AG08396 (cell line): ENCODE data around the gene SLC38A2.
A peak's percentile ranks its signal among the peaks of the same experiment; 100 is the strongest.

ENCODE experiments used
- DNase-seq: peaks from one replicate; pipeline ENCODE4 v3.0.0; 2012; ENCODE audit warnings: low spot score, mixed read lengths

SLC38A2 gene

DNA sequence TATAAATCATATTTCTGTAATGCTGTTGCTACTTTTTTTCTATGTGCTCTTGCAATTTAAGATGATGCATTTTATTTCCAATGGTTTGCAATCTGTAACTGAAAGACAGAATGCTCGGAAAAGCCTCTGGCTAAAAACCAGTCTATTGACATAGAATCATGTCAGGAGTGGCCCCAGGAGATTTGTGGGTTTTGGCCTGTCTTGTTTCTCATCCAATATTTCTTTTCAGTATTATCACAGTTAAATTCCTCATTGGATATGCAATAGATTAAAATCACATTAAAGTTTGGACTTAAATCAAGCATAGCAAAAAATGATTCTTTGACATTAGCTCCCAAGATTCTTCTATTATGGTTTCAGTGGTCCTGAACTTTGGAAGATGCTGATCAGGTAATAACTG, 19.1 kb upstream of the SLC38A2 start:
- DNase-seq, result no peak

GRCh38 chr12:46390881-46391280, 18.3 kb upstream of the SLC38A2 start:
- no peak for DNase-seq

DNA sequence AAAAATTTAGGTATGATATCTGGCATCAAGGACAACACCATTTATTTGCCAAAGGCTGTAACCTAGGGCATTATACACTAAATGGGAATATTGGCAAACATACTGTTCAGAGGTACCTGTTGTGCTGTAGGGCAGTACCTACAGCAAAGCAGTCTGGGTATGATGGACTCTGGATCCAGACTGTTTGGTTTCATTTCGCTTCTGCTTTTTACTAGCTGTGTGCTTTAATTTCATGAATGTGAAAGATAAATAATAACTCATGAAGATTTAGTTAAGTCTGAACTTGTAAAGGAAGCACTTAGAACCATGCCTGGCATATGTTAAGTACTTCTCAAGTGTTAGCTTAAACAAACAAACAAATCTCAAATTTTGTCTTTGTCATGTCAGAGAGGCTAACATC, 17.7 kb upstream of the SLC38A2 start:
- no peak for DNase-seq

DNA sequence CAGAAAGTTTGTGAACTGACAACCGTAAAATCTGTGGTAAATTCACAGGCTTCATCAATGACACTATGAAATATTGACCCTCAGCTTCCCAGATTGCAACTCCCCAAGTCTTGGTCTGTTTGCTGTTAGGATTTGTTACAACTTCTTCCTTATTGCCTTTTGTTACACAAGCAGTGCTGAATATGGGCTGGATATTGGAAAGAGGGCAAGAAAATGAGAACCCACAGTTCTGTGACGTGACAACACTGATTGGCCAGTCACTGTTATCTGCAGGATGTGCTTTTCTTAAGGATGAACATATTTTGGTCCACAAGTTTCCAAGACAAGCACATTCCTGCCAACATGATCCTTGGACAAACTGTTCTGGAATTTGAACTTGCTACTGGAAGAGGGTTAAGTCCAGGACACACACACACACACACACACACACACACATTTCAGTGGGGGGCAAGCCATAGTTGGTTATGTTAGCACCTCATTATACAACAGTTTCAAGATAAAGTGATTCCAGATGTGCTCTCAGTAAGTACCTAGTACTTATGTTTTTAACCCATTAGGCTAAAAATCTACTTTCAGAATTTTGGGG, 16.6 kb upstream of the SLC38A2 start:
- no peak for DNase-seq

DNA sequence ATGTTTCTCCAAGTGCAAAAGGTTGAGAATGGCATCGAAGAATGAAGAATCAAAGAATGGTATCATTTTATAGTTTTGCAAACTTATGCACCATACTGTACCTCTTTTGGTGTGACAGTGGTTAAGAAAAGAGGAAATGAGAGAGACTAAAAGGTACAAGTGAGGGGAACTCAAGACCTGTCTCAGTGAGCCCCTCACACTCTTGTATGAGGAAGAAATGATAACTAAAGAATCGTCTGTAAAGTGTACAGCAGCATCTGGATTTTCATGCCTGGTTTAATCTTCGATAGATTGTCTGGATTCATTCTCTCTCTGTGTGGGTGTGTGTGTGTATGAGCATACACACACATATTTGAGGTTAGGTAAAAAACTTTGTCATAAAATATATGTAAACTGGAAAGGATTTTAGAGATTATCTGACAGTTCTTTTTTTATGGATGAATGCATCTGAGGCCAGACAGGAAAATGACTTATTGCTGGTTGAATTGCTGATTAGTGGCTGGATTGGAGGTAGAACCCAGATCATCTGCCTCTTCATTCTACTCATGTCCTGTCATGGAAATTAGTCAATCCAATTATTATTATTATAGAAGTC, 16.0 kb upstream of the SLC38A2 start:
- no peak for DNase-seq

DNA sequence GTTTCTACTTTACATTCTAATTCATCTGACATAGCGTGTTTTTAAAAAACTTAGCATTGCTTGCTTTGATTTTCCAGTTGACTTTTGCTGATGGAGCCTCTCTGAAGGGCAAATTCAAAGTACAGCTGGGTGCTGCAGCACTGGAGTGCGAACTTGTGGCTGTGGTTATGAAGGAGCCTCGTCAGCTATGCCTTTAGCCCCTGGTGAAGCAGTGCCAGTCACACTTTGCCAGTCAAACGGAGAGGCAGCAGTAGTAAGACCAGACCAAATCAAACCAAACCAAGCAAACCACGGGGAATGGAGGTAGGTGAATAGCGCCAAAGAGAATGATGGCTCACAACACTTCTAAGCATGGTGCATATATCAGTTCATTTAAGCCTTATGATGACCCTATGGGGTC, 15.1 kb upstream of the SLC38A2 start:
- no peak for DNase-seq

- DNase-seq, result no peak
Measured at GRCh38 chr12:46386877-46387629, 14.5 kb upstream of the SLC38A2 start.

DNA sequence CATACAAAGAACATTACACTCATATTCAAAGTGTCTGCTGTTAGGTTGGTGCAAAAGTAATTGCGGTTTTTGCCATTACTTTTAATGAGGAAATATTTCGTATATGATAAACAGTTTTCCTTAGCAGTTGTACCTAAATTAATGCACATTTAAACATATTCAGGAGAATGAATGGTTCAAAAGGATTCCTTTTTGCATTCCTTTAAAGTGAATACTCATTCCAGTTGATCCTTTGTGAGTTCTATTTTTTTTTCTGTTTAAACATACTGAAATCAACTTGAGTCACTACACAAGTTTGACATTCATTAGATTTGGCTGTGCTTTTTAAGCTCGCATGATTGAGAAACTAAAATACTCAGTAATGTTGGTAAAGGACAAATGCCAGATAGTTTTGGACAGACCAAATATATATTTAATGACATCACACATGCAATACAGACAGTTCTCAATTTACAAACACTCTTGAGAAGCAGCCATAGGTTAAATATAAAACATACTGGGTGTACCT, 13.8 kb upstream of the SLC38A2 start:
- peak; percentile 33 for DNase-seq

DNA sequence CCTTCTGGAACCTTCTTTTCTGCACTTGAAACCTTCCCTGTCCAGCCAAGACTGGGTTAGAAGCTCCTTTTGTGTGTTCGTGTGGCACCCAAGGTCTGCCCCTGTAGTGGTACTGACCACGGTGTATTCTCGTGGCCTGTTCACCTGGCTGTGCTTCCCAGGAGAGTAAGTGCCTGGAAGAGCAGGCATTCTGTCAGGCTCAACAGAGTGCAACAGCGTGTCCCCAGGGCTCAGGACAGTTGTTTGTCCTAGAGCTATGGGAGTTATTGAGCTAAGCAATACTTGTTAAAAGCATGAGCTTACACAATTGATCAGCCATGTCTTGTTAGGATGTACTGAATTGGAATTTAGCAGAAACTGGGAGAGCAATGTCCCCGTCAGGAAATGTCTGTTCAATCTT, 12.9 kb upstream of the SLC38A2 start:
- DNase-seq, result no peak

DNA sequence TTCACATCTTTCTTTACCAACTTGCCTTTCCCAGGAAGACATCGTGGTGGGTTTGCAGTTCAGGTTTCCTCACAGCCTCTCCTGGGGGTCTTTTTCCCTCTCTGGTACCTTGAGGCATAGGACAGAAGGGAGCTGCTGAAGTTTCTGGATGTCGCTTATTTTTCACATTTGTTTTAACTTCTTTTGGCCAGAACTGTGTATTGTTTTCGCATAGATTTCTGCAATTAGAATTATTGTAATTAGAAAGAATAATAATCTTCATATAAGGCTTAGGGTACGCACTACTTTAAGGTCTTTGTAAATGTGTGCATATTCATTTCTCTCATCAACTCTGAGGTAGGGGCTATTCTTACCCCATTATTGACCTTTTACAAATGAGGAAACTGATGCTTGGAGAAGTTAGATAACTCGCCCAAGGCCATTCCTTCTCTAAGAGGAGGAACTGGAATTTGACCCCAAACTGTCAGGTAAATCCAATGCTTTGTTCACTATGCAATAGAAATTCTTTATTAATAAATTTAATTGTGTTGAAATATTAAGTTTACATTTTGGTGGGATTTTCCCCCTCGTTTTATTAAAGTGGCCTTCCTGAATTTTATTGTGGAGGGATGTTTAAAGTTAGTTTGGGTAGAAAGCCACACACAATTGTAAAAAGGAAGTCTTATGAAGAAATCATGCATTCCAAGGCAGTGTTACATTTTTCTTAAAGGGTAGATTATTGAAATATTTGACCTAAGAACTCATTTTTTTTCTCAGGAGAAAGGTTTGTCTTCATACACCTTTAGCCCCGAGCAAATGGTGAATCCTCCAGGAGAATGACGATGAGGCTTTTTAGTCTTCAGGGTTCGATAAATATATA, 12.1 kb upstream of the SLC38A2 start:
- no peak for DNase-seq

GRCh38 chr12:46383654-46384450, 11.3 kb upstream of the SLC38A2 start:
- peak; percentile 72 for DNase-seq

DNA sequence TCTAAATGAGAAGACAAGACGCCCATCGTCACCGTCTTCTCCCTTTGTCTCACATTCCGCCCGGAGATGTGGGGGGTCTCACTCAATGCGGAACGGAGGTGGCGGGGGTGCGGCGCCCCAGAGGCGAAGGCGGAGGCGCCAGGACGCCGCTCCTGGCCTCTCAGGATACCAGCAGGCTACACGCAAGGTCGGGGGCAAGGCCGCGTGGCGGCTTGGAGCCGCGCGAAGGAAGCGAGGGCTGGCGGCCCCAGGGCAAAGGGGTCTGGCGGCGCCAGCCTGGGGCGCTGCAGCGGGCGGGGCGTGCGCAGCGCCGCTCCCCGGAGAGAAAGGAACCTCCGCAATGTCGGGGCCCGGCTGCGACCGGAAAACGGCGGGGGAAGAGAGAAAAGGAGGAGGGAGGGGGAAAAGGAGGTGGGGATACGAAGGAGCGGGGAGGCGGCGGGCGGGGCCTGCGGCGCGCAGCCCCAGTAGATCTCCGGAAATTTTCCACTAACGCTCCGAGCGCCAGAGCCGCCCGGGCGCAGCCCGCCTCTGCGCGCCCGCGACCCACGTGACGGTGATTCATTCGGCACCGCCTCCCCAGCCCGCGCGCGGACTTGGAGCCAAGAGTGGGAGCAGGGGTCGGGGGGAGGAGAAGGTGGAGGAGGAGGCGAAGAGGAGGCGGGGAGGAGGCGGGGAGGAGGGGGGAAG, 10.5 kb upstream of the SLC38A2 start:
- DNase-seq, result peak; percentile 90

DNA sequence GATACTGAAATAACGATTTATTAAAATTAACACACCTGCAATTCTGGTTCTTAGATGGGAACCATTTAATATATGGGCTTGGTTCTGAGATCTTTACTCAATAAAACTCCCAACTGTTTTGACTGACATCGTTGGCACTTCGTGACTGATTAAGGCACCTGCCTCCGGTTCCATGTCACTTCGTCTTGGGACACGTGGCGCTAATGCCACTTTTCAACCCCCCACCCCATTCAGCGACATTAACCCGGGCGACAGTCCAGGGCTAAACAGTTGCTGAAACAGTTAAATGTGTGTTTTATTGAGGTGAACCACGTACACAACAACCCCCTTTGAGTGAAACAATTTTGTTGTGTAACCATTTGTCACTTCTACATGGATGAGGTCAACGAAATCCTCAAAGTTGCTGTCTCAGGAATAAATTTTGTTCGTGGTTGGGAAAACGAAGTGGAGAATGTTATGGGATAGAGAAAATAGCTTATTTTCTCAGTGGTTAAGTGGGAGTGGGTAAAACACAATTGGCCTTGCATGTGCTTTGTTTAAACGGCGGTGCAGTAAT, 9.9 kb upstream of the SLC38A2 start:
- no peak for DNase-seq

DNA sequence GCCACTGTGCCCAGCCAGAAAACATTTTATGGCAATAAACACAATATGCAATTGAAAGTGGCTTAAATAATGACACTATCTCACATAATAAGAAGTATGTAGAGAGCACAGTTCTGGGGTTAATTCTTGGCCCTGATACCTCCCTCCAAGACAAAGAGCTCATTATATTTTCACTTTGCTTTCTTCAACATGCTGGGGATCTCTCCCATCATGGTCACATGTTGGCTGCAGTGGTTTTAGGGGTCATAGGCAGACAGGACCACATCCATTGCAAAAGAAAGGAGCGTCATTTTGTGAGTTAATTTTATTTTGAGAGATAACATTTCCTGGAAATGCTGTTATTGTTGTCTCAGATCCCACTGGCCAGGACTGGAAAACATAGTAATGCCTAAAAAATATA, 8.3 kb upstream of the SLC38A2 start:
- DNase-seq, result no peak

- no peak for DNase-seq
Measured at GRCh38 chr12:46380022-46380796, 7.6 kb upstream of the SLC38A2 start.

DNA sequence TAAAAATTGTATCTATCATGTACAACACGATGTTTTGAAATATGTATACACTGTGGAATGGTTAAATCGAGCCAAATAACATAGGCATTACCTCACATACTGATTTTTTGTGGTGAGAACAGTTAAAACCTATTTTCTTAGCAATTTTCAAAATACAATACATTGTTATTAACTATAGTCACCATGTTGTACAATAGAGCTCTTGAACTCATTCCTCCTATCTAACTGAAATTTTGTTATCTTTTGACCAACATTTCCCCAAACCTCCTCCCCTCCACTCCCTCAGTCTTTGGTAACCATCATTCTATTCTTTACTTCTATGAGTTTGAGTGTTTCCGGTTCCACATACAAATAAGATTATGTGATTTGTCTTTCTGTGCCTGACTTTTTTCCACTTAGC, 6.8 kb upstream of the SLC38A2 start:
- DNase-seq, result no peak

DNA sequence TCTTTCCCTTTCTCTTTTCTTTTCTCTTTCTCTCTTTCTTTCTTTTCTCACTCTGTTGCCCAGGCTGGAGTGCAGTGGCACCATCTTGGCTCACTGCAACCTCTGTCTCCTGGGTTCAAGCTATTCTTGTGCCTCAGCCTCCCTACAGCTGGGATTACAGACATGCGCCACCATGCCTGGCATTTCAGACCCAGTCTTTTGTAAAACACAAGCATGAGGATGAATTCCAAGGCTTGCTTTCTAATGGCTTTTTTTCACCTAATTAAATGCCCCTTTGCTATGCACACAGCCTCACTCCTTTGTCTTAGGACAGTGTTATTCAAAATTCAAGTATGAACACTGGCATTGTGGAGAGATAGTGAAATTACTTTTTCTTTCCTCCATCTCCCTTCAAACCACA, 6.0 kb upstream of the SLC38A2 start:
- no peak for DNase-seq

DNA sequence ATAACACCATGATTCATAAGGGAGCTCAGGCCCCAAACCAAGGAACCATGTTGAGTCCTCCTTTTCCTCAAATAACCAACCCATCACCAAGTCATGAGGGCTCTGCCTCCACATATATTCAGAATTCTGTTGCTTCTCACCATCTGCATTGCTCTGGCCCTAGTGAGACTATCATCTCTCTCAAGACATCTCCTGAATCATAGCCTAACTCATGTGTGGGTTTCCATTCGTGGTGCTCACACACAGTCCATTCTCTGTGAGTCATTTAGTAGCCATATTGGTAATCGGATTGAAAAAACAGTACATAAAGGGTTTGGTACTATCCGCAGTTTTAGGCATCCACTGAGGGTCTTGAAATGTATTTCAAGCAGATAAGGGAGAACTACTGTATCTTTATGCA, 5.1 kb upstream of the SLC38A2 start:
- DNase-seq, result no peak

DNA sequence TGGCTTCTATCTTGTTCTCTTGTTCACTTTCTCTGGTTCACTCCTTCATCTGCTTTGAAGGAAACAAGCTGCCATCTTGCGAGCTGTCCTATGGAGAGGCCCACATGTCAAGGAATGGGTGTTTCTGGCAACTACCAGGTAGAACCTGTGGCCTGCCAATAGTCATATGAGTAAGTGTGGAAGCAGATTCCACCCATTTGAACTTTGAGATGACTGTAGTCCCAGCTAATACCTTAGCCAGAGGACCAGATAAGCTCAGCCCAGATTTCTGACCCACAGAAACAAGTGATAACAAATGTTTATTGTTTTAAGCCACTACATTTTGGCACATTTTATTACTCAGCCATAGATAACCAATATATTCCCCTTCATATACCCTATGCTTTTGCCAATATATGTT, 4.0 kb upstream of the SLC38A2 start:
- no peak for DNase-seq

DNA sequence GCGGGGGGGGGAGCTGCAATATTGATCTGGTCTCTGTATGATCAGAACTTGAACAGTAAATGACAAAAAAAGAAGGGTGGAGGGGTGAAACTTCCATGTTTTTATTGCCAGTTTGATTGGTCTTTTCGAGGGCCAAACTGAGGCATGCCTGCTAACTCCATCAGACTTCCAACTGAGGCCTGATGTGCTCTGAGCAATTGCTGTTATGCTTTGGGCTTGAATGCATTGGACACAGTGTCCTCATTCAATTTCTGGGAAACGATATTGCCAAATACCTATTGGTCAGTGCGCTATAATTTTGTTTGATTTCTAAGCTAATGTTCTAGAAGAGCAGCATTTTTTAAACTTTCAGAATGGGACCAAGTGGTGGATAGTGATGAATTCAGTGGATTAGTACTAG, 2.1 kb upstream of the SLC38A2 start:
- no peak for DNase-seq
